GM19023 (cell line): ENCODE data around the gene SETBP1.

Experiments
- ATAC-seq: cut with Tn5 transposase; IDR thresholded peaks from one replicate; pipeline ENCODE4 v1.9.1; 2021; ENCODE audit warnings: mild to moderate bottlenecking, moderate library complexity; ENCODE audit not compliant: unreplicated experiment

The SETBP1 gene

DNA sequence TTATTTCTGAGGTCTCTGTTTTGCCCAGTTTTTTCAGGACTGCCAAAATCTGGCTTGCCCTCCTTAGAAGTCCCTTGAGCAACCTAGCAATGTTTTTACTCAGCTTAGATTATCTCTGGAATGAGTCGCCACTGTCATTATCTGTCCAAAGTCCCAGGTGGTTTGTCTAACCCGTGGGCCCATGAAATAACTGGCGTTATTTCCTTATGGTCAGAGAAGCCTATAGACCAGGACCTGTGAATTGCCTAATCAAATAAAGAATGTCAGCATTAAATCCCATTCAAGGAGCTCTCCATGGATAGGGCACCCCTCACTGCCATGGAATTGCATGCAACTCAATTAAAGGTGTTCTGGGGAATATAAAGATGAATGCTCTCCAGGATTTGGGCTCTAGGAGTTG is 373.9 kb downstream of the SETBP1 start:
- ATAC-seq: no peak

DNA sequence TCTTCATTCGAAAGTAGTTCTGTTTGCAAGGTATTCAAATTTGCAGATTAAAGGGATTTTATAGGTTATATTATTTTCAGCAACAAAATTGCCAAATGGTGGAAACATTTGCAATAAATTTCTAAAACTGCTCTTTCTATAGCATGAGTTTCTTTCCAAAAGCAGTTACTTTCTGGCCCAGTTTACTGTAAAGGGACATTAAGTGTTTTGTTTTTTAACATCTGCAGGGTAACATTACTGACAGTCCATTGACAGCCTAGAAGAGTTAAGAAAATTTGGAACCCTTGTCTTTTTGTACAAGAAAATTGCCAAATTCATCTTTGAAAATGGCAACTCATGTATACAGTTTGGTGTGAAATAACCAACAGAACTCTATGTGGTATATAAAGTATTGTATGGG is 375.1 kb downstream of the SETBP1 start:
- ATAC-seq: no peak

DNA sequence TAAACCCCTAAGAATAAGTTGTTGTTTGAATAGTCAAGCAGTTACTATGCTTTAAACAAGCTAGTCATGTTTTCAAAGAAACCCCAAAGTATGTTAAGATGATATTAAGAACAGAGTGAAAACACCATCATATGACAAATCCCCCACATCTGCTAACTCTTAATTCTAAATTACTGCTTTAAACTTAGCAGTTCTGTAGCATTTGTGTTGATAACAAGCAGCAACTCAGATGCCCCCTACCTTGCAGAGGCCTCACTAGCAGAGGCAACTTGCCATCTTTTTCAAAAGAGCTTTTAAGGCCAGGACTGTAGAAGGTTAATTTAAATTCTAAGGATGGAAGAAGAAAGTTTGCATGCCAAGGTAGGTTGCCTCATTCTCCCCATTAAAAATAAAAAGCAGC is 376.2 kb downstream of the SETBP1 start:
- ATAC-seq: no peak

- no peak for ATAC-seq
These were observed 377.4 kb downstream of the SETBP1 start for GRCh38 chr18:45057955-45058600.

DNA sequence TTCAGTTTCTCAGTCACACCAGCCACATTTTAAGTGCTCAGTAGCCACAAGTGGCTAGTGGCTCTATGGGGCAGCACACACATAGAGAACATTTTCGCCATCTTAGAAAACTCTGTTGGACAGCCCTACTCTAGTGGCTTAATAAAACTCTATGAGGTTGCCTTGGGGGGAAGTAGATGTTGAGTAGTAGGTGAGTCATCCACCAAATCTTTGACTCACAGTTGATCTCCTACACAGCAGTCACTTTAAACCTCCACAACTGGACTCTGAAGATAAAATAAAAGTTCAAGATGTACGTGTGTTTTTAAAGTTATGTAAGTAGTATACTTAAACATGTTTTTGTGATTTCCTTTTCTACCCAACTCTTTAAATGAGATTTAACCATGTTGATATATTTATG is 379.0 kb downstream of the SETBP1 start:
- no peak for ATAC-seq

DNA sequence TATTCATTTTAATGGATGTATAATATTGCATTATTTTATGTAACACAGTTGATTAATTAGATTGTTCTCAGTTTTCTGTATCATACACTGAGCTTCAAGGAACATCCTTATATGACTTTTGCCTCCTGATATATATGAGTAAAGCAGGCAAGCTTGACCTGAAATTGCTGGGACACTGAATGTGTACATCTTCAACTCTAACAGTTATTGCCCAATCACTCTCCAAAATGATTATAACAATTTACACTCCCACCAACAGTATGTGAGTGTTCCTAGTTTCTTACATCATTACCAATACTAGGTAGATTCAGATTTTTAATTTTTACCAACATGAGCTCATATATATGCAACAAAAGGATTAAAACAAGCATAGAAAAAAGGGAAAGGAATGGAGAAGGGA is 379.4 kb downstream of the SETBP1 start:
- ATAC-seq: no peak

DNA sequence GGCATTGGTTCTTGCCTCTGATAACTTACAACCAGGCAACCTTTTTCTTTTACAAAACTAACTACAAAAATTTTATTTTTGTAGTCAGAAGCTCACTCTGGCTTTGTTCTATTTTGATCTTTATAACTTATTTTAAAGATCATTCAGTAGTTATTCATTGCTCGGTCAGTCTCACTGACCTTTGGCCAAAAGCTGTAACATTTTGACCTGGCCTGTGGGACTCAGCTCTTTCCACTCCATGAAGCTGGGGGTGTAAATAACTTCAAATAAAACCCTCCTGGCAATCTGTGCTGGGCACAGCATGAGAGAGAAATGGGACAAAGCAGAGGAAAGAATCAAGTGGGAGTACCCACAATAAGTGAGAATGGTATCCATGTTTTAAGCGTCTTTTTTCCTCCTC is 380.7 kb downstream of the SETBP1 start:
- ATAC-seq: no peak

- ATAC-seq: no peak
These were observed 382.8 kb downstream of the SETBP1 start for GRCh38 chr18:45063246-45064038.

DNA sequence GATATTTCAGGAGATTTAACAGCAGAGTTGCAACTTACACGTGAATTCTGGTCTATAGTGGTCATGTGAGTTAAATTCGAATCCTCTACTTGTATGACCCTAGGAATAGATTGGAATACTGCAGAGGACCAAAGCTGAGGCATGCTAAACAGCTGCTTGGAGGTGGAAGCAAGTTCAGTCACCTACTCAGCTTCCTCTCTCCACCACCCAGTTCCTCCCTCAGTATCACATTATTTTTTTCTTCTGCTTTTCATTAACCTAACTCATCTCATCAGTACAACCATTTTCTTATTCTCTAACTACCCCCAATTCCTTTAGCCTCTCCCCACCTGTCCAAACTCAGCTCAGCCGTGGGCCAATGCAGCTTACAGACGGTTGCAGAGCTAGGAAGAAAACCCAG is 385.5 kb downstream of the SETBP1 start:
- ATAC-seq: no peak

DNA sequence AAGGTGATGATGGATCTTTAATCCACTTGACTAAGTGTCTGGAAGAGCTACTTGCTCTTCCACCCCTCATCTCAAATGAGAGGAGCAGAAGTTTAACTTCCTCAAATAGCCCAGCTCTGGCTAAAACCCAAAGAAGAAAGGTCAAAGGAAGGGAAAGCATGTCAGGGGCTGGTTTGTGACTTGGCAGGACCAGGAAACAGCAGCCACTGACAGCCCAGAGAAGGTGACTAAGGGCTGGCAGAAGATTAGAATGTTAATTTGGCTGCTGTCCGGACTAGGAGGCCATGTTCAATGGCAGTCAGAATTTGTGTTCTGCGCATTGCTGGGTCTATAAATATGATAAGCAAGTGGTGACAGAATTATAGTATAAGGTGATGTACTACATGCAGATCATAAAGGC is 386.2 kb downstream of the SETBP1 start:
- no peak for ATAC-seq

- ATAC-seq: no peak
These were observed 387.9 kb downstream of the SETBP1 start for GRCh38 chr18:45068400-45069094.

DNA sequence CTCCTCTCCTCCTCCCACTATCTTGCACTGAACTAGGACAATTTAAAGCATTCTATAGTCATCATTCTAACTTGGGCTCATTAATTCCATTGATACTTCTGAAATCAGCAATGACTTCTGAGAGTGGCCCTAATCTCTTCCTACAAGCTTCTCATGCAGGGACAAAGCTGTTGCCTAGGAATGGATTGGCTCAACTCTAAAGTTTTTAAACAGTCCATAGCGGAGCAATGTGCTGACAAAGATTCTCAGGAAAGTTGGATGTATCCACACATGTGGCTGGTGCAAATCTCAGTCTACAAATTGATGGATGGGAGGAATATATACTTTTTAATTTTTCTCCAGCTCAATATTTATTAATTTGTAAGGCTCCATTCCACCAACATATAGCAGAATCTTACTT is 388.9 kb downstream of the SETBP1 start:
- no peak for ATAC-seq

DNA sequence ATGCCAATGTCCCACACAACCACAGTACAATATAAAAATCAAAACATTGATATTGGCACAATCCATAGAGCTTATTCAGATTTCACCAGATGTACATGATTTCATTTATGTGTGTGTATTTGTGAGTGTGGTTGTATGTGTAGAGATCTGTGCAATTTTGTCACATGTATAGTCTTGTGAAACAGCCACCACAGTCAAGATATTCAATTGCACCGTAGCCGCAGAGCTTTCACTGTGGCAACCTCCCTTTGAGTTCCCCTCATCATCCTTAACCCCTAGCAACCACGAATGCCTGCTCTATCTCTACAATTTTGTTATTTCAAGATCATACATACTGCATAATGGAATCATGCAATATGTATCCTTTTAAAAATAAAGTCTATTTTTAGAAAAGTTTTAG is 391.3 kb downstream of the SETBP1 start:
- ATAC-seq: no peak

- no peak for ATAC-seq
These were observed 392.9 kb downstream of the SETBP1 start for GRCh38 chr18:45073556-45073955.

- no peak for ATAC-seq
These were observed 401.0 kb downstream of the SETBP1 start for GRCh38 chr18:45081566-45082181.

DNA sequence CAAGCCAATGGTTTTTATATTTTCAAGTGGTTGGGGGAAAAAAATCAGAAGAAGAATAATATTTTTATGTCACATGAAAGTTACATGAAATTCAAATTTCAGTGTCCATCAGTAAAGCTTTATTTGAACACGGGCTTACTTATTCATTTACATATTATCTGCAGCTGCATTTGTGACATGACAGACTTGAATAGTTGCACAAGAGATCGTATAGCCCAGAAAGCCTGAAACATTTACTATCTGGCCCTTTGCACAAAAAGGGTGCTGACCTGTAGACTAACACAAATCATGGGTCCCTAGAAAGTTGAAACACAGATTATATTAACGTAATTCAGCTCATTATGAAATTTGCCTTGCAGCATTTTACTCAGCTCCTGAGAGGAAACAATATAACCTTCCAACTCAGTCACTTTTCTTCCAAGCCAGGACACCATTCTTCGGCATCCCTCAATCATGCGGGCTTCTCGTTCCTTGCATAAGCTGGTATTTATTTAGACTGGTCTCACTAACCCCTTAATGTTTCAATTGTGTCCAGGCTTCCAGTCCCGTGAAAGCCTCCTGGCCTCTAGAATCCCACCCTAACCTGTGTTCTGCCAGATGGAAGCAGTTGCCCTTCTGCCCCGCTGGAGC is 402.7 kb downstream of the SETBP1 start:
- no peak for ATAC-seq

GRCh38 chr18:45084206-45084605 is 403.5 kb downstream of the SETBP1 start:
- ATAC-seq: no peak

GRCh38 chr18:45085916-45086624 is 405.4 kb downstream of the SETBP1 start:
- ATAC-seq: no peak

DNA sequence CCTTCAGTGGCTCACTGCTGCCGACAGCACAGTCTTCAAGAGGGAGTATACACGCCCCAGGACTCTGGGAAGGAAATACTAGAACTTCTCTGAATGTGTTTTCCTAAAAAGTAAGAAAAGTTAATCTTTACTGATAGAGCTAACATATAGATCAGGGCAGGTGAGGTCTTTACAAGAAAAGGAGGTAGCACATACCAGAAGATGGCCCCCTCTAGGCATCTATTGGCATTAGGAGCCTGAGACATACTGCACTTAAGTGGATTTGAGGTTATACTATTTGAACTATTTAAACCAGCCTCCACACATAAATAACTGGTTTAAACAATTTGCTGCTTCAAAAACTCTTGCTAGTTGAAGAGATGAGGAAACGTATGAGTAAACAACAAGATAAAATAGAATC is 406.1 kb downstream of the SETBP1 start:
- no peak for ATAC-seq

- no peak for ATAC-seq
These were observed 409.9 kb downstream of the SETBP1 start for GRCh38 chr18:45090526-45091140.
